ENCODE measurements around the gene MACROD2.

- TF ChIP-seq CTCF (tag by site-specific recombination; IDR thresholded peaks at IDR 0.05) (no peak), ZNF513 (tag by site-specific recombination; IDR thresholded peaks at IDR 0.05) (no peak), ZNF311 (tag by site-specific recombination; IDR thresholded peaks at IDR 0.05; ENCODE audit: borderline replicate concordance) (no peak), ZNF423 (tag by site-specific recombination; IDR thresholded peaks at IDR 0.05) (no peak)
These were observed 1116.3 kb downstream of the MACROD2 start for GRCh38 chr20:15111654-15112053.
